Spleen (tissue), 11 donors: ENCODE data around the gene UBALD2. TPM values are rescaled to one million over a fixed set of nuclear protein-coding genes. Genes with fewer than 3 reads are reported as not detected.
A peak's percentile ranks its signal among the peaks of the same experiment; 100 is the strongest.
"Not testable (repeated sequence)": the region's sequence is repeated elsewhere in the genome, so short reads cannot be mapped to it uniquely, and the experiment has no call there.

Source experiments
- DNase-seq: peaks from one replicate; pipeline ENCODE4 v3.0.0-alpha.2; 2020
- H3K27ac ChIP-seq, 8 donors: fragments of 200-600 bp; sonication (generic) in 7 of 8; 1 replicate in 4 of 8; 2 replicates in 4 of 8; pipeline versions ENCODE4 v1.5.0 to v1.8.0; 2016 to 2021; ENCODE audit warnings: inconsistent platforms in 4 of 8, mild to moderate bottlenecking in 4 of 8, moderate library complexity in 1 of 8
- H3K27me3 ChIP-seq, 7 donors: fragments of 200-600 bp; sonication (generic) in 6 of 7; replicated peaks in 1 of 7; 1 replicate in 4 of 7; 2 replicates in 3 of 7; pipeline versions ENCODE4 v1.5.0 to v1.8.0; 2016 to 2021; ENCODE audit warnings: inconsistent platforms in 3 of 7, mild to moderate bottlenecking in 1 of 7
- H3K36me3 ChIP-seq, 6 donors: fragments of 200-600 bp; sonication (generic) in 5 of 6; 1 replicate in 4 of 6; 2 replicates in 2 of 6; pipeline versions ENCODE4 v1.5.0 to v1.8.0; 2016 to 2021; ENCODE audit warnings: inconsistent platforms in 2 of 6
- H3K4me1 ChIP-seq, 6 donors: fragments of 200-600 bp; sonication (generic) in 5 of 6; 1 replicate in 3 of 6; 2 replicates in 3 of 6; pipeline versions ENCODE4 v1.5.0 to v1.8.0; 2016 to 2021; ENCODE audit warnings: inconsistent platforms in 3 of 6
- H3K4me3 ChIP-seq, 8 donors: fragments of 200-600 bp; sonication (generic) in 7 of 8; 1 replicate in 4 of 8; 2 replicates in 4 of 8; pipeline versions ENCODE4 v1.5.0 to v1.8.0; 2016 to 2021; ENCODE audit warnings: inconsistent platforms in 4 of 8, mild to moderate bottlenecking in 4 of 8, moderate library complexity in 2 of 8
- H3K9me3 ChIP-seq, 8 donors: fragments of 200-600 bp; sonication (generic) in 7 of 8; 1 replicate in 4 of 8; 2 replicates in 4 of 8; pipeline versions ENCODE4 v1.5.0 to v1.8.0; 2016 to 2021; ENCODE audit warnings: inconsistent platforms in 4 of 8
- CTCF ChIP-seq, 11 experiments: fragments of 200-600 bp in 7 of 11; fragments of 450-650 bp in 4 of 11; sonication (generic) in 4 of 11; IDR thresholded peaks in 8 of 11; conservative IDR thresholded peaks in 3 of 11; 1 replicate in 7 of 11; 2 replicates in 4 of 11; pipeline versions ENCODE4 v1.4.0 to v1.8.0; 2016 to 2021; ENCODE audit warnings: antibody characterized with exemption in 11 of 11, inconsistent platforms in 4 of 11, mild to moderate bottlenecking in 1 of 11
- POLR2A ChIP-seq, 3 donors: fragments of 450-650 bp; IDR thresholded peaks; one replicate each; pipeline ENCODE4 v1.5.1; 2017; ENCODE audit warnings: antibody characterized with exemption in 3 of 3, mild to moderate bottlenecking in 1 of 3
- POLR2AphosphoS5 ChIP-seq, 3 donors: sonication (generic); formaldehyde crosslinking; IDR thresholded peaks; one replicate each; pipeline ENCODE4 v1.5.1; 2017; ENCODE audit warnings: antibody characterized with exemption in 3 of 3
- WGBS, 5 donors: extraction: QIAGEN DNeasy Blood & Tissue Kit in 3 of 5; methylation state at CpG; one replicate each; pipeline versions ENCODE4 v1.1.5 to v1.1.7; 2013 to 2018; 5-methylcytosine and 5-hydroxymethylcytosine counted together
- intact Hi-C: fragments of 100-400 bp; cut with DNase I; formaldehyde crosslinking; loops from one replicate; pipeline ENCODE4 v1.15.0; 2023; ENCODE audit warnings: low total_unique reads
- polyA plus RNA-seq, 3 donors: library from polyadenylated mRNA; stranded (reverse); fragments of 200-250 nt; gene quantifications; one replicate each; pipeline ENCODE4 v1.2.1, GENCODE V29; 2013
- total RNA-seq, 7 donors: library from RNA; depleted of rRNA in 3 of 7; stranded (reverse); fragments of >200 nt in 3 of 7; fragmentation: NEBNext Ultra II Directional in 4 of 7; extraction: Animal tissue kit (Norgen Biotek cat#: 25700) in 4 of 7; gene quantifications; one replicate each; pipeline versions ENCODE4 v1.1.0 to v1.2.1, GENCODE V29; 2016 to 2021
- donor health status: healthy with polysubstance abuse.
- donor health status: DM: no; HTN: no; CAD: no; lungs with moderate emphysema.
- donor health status: DM: no; HTN: no; CAD: no.
- donor health status: Bipolar disorder and iron deficiency.
- donor health status: healthy.
- donor health status: DM: no; HTN: no; CAD: no.
- donor health status: DM: yes; HTN: yes; CAD: no.

The UBALD2 gene
- total and polyA plus RNA-seq, 10 donors, result 28.9 to 91.3 (median 49.2) TPM

- 23 to 29% (median 25%) methylated on average over 11 of the region's 11 CpGs for WGBS, 5 donors
- no peaks in the 10 kb centered on the region for H3K36me3 ChIP-seq
- DNase-seq, result peak; percentile 91
- intact Hi-C loops, result no loop called here
- peak overlapping the region in 3 of 8 donors; percentile 6 to 50 (median 13) for H3K4me3 ChIP-seq
- TF ChIP-seq POLR2A (IDR thresholded peaks at IDR 0.05) (no peak), CTCF (IDR thresholded peaks at IDR 0.05 in 8 of 11, conservative IDR thresholded peaks at IDR 0.05 in 3 of 11) (peak in 1 of 11 experiments; percentile 16), POLR2AphosphoS5 (IDR thresholded peaks at IDR 0.05) (peak; percentile 29 to 88 (median 60))
- peaks cover 15 to 55% (median 24%) of the 10 kb centered on the region in 6 donors for H3K4me1 ChIP-seq
- no peaks in the 10 kb centered on the region for H3K9me3 ChIP-seq
- peak overlapping the region; percentile 51 to 94 (median 87) for H3K27ac ChIP-seq
- H3K27me3 ChIP-seq, result no peaks in the 10 kb centered on the region
Measured at GRCh38 chr17:76252040-76252954, 12.9 kb upstream of the UBALD2 start.

GRCh38 chr17:76252967-76253766 lies 12.0 kb upstream of the UBALD2 start:
- DNase-seq, H3K27me3 ChIP-seq, H3K9me3 ChIP-seq, H3K36me3 ChIP-seq, intact Hi-C loops: not testable (repeated sequence)
- WGBS, 5 donors, result 77 to 90% (median 84%) methylated on average over 23 of the region's 23 CpGs
- Histone ChIP-seq H3K27ac (peak overlapping the region; percentile 6 to 94 (median 87)), H3K4me3 (peak overlapping the region in 2 of 8 donors; percentile 6 to 50), H3K4me1 (peaks cover 15 to 51% (median 24%) of the 10 kb centered on the region in 6 donors)

GRCh38 chr17:76253841-76254240 lies 11.3 kb upstream of the UBALD2 start:
- no peak overlapping the region for H3K4me3 ChIP-seq
- no peak for DNase-seq
- H3K9me3 ChIP-seq, result no peaks in the 10 kb centered on the region
- no peak for TF ChIP-seq POLR2A (IDR thresholded peaks at IDR 0.05)
- no peak for TF ChIP-seq CTCF (IDR thresholded peaks at IDR 0.05 in 8 of 11, conservative IDR thresholded peaks at IDR 0.05 in 3 of 11)
- no peak for TF ChIP-seq POLR2AphosphoS5 (IDR thresholded peaks at IDR 0.05)
- H3K27me3 ChIP-seq, result no peaks in the 10 kb centered on the region
- H3K4me1 ChIP-seq, result peaks cover 15 to 51% (median 24%) of the 10 kb centered on the region in 6 donors
- peak overlapping the region in 5 of 8 donors; percentile 7 to 94 (median 89) for H3K27ac ChIP-seq
- intact Hi-C loops, result no loop called here
- 89 to 95% (median 92%) methylated on average over 7 of the region's 7 CpGs for WGBS, 5 donors
- H3K36me3 ChIP-seq, result no peaks in the 10 kb centered on the region

- TF ChIP-seq CTCF (IDR thresholded peaks at IDR 0.05 in 8 of 11, conservative IDR thresholded peaks at IDR 0.05 in 3 of 11) (no peak), POLR2AphosphoS5 (IDR thresholded peaks at IDR 0.05) (no peak), POLR2A (IDR thresholded peaks at IDR 0.05) (no peak)
- Histone ChIP-seq H3K27me3 (no peaks in the 10 kb centered on the region), H3K27ac (peak overlapping the region in 1 of 8 donors; percentile 7), H3K4me1 (peaks cover 15 to 52% (median 24%) of the 10 kb centered on the region in 6 donors), H3K9me3 (no peaks in the 10 kb centered on the region), H3K4me3 (no peak overlapping the region), H3K36me3 (no peaks in the 10 kb centered on the region)
- 88 to 96% (median 94%) methylated on average over 5 of the region's 5 CpGs for WGBS, 5 donors
- intact Hi-C loops, result no loop called here
- DNase-seq, result no peak
Measured at GRCh38 chr17:76254275-76254674, 10.9 kb upstream of the UBALD2 start.
